Keratinocyte (primary cell): ENCODE results near the gene CDH13. TPM values are rescaled to one million over a fixed set of nuclear protein-coding genes. Genes with fewer than 3 reads are reported as not detected.

Source experiments
- DNase-seq: peaks from one replicate; pipeline ENCODE4 v3.0.0-alpha.2; 2011; ENCODE audit warnings: low read depth, missing footprints, low spot score
- FAIRE-seq: peaks from 2 replicates; lab custom pipeline; 2011; peaks lifted over from hg19 to GRCh38; lab: Jason Lieb, UNC
- H2AFZ ChIP-seq: 2 replicates; pipeline ENCODE4 v1.6.0; 2012; ENCODE audit warnings: low read length, control low read depth, inconsistent platforms; ENCODE audit not compliant: control insufficient read depth
- H3K27ac ChIP-seq: 2 replicates; pipeline ENCODE4 v1.5.1; 2011; ENCODE audit warnings: low read length; ENCODE audit not compliant: control insufficient read depth, insufficient read depth
- H3K27me3 ChIP-seq: 3 replicates; pipeline ENCODE4 v1.6.0; 2011; ENCODE audit warnings: low read length; ENCODE audit not compliant: control insufficient read depth, insufficient read depth; ENCODE audit errors: extremely low read depth
- H3K36me3 ChIP-seq, 2 experiments: 2 replicates in 1 of 2; 3 replicates in 1 of 2; pipeline ENCODE4 v1.5.1; 2011; ENCODE audit warnings: low read length in 2 of 2, mild to moderate bottlenecking in 1 of 2; ENCODE audit not compliant: control insufficient read depth in 2 of 2, insufficient read depth in 2 of 2; ENCODE audit errors: extremely low read depth in 1 of 2
- H3K4me1 ChIP-seq: 3 replicates; pipeline ENCODE4 v1.5.1; 2011; ENCODE audit warnings: low read length; ENCODE audit not compliant: control insufficient read depth, insufficient read depth; ENCODE audit errors: extremely low read depth
- H3K4me2 ChIP-seq: 3 replicates; pipeline ENCODE4 v1.6.0; 2011; ENCODE audit warnings: low read depth, low read length; ENCODE audit not compliant: control insufficient read depth, insufficient read depth; ENCODE audit errors: extremely low read depth
- H3K4me3 ChIP-seq, 3 experiments: fragments of 200-600 bp in 1 of 3; sonication (generic) in 1 of 3; 2 replicates in 2 of 3; 3 replicates in 1 of 3; pipeline ENCODE4 v1.5.1; 2011 to 2016; ENCODE audit warnings: low read length in 3 of 3, mild to moderate bottlenecking in 3 of 3, control low read depth in 2 of 3, inconsistent platforms in 1 of 3, low read depth in 1 of 3, mixed read lengths in 1 of 3, mixed run types in 1 of 3, moderate library complexity in 1 of 3; ENCODE audit not compliant: control insufficient read depth in 2 of 3, insufficient read depth in 2 of 3; ENCODE audit errors: extremely low read depth in 1 of 3
- H3K79me2 ChIP-seq: 2 replicates; pipeline ENCODE4 v1.6.0; 2012; ENCODE audit warnings: low read length; ENCODE audit not compliant: control insufficient read depth, insufficient read depth
- H3K9ac ChIP-seq: 3 replicates; pipeline ENCODE4 v1.6.0; 2011; ENCODE audit warnings: low read length; ENCODE audit not compliant: control insufficient read depth, insufficient read depth; ENCODE audit errors: extremely low read depth
- H3K9me1 ChIP-seq: 3 replicates; pipeline ENCODE4 v1.6.0; 2011; ENCODE audit warnings: low read length; ENCODE audit not compliant: control insufficient read depth, insufficient read depth; ENCODE audit errors: extremely low read depth
- H3K9me3 ChIP-seq: 2 replicates; pipeline ENCODE4 v1.5.1; 2012; ENCODE audit warnings: low read depth, low read length; ENCODE audit not compliant: control insufficient read depth
- H4K20me1 ChIP-seq: 3 replicates; pipeline ENCODE4 v1.6.0; 2011; ENCODE audit warnings: low read length; ENCODE audit not compliant: control insufficient read depth, insufficient read depth; ENCODE audit errors: extremely low read depth
- CTCF ChIP-seq, 3 experiments: IDR thresholded peaks in 1 of 3; conservative IDR thresholded peaks in 1 of 3; optimal IDR thresholded peaks in 1 of 3; 2 replicates in 2 of 3; 3 replicates in 1 of 3; pipeline versions ENCODE3 to v1.5.1; 2011; ENCODE audit warnings: low read length in 3 of 3, mild to moderate bottlenecking in 3 of 3, moderate library complexity in 2 of 3, control low read depth in 1 of 3, inconsistent platforms in 1 of 3; ENCODE audit not compliant: insufficient read depth in 2 of 3; ENCODE audit errors: extremely low read depth in 1 of 3
- EZH2 ChIP-seq: IDR thresholded peaks from one replicate; pipeline ENCODE4 v1.6.1; 2012; ENCODE audit warnings: inconsistent platforms, mild to moderate bottlenecking, low read length, moderate library complexity
- dilution Hi-C: fragments of 300-500 bp; cut with MboI; formaldehyde crosslinking; loops from one replicate; pipeline ENCODE4 v1.7.0; 2020; ENCODE audit warnings: low sequenced_read_pairs; ENCODE audit not compliant: extremely low pct_ligation_motif_present
- polyA plus RNA-seq, 5 experiments: library from polyadenylated mRNA; depleted of rRNA in 3 of 5; stranded (reverse) in 3 of 5; stranded (forward) in 1 of 5; unstranded in 1 of 5; fragments of >200 nt; gene quantifications; 1 replicate in 1 of 5; 2 replicates in 3 of 5; 3 replicates in 1 of 5; pipeline versions ENCODE4 v1.2.1 to v1.2.3, GENCODE V29; 2011 to 2012; ENCODE audit warnings: missing spikeins in 2 of 5, low read depth in 1 of 5, low replicate concordance in 1 of 5

The CDH13 gene
- polyA plus RNA-seq, 1 donor (not counting 4 experiments of a cell fraction or from before 2014, with no cell fraction given): 111 TPM

DNA sequence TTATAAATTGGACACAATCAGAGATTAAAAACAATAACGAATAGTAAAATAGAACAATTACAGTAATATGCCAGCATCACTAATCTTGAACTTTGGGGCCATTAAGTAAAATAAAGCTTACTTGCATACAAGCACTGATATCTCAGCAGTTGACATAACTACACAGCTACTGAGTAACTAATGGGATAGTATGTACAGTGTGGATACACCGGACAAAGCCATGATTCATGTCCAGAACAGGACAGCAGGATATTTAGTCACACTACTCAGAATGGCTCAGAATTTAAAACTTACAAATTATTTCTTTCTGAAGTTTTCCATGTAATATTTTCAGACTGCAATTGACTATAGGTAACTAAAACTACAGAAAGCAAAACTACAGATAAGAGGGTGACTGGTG lies 427.5 kb downstream of the CDH13 start:
- Histone ChIP-seq H3K36me3 (no peaks in the 10 kb centered on the region), H3K9me1 (no peaks in the 10 kb centered on the region), H3K27me3 (no peaks in the 10 kb centered on the region), H3K4me3 (no peak overlapping the region), H3K9ac (no peak overlapping the region), H2AFZ (no peak overlapping the region), H3K4me1 (no peaks in the 10 kb centered on the region), H3K79me2 (no peaks in the 10 kb centered on the region), H3K4me2 (no peak overlapping the region), H3K27ac (no peak overlapping the region), H4K20me1 (no peaks in the 10 kb centered on the region), H3K9me3 (no peaks in the 10 kb centered on the region)
- TF ChIP-seq CTCF (optimal IDR thresholded peaks at IDR 0.05 in 1 of 3, IDR thresholded peaks at IDR 0.05 in 1 of 3, conservative IDR thresholded peaks at IDR 0.05 in 1 of 3; ENCODE audit: extremely low read depth in 1 of 3, insufficient read depth in 2 of 3, low read length in 3 of 3) (no peak), EZH2 (no peak)
- dilution Hi-C loops: no loop called here
- DNase-seq (no peak), FAIRE-seq (no peak)

- H3K27me3 ChIP-seq: no peaks in the 10 kb centered on the region
- H2AFZ ChIP-seq: no peak overlapping the region
These were observed 431.6 kb downstream of the CDH13 start for GRCh38 chr16:83058376-83058775.

More at GRCh38 chr16:83058376-83058775, 431.6 kb downstream of the CDH13 start:
- H3K79me2 ChIP-seq: no peaks in the 10 kb centered on the region
- FAIRE-seq (no peak), DNase-seq (no peak)
- H3K9me3 ChIP-seq: no peaks in the 10 kb centered on the region
- dilution Hi-C loops: no loop called here
- H3K4me1 ChIP-seq: no peaks in the 10 kb centered on the region
- H3K36me3 ChIP-seq: peaks cover 0 to 1% of the 10 kb centered on the region in 2 experiments
- H3K9me1 ChIP-seq: no peaks in the 10 kb centered on the region
- no peak overlapping the region for H3K4me3 ChIP-seq
- H4K20me1 ChIP-seq: no peaks in the 10 kb centered on the region
- no peak overlapping the region for H3K27ac ChIP-seq
- TF ChIP-seq EZH2: no peak
- TF ChIP-seq CTCF (optimal IDR thresholded peaks at IDR 0.05 in 1 of 3, IDR thresholded peaks at IDR 0.05 in 1 of 3, conservative IDR thresholded peaks at IDR 0.05 in 1 of 3; ENCODE audit: extremely low read depth in 1 of 3, insufficient read depth in 2 of 3, low read length in 3 of 3): no peak
- no peak overlapping the region for H3K4me2 ChIP-seq
- no peak overlapping the region for H3K9ac ChIP-seq
